ENCODE results near the gene CRLF3.

DNA sequence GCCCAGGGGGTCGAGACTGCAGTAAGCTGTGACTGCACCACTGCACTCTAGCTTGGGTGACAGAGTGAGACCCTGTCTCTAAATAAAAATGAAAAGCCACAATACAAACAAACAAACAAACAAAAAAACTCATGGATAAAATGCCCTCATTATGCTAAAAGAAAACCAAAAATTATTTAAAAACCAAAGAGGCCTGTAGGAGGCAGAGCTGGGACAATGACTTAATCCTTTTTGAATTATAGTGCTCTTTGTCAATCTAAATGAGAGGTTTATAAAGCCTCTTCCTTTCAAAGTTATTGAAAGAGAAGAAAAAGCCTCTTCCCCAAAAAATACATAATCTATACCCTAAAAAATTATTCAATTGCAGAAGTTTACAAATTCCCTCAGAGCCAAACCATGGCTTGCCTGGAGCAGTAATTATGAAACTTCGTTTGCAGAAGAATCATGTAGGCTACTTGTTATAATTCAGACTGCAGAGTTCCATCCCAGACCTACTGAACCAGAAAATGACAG lies 18.5 kb downstream of the CRLF3 start:
- TF ChIP-seq, protein P1, sequence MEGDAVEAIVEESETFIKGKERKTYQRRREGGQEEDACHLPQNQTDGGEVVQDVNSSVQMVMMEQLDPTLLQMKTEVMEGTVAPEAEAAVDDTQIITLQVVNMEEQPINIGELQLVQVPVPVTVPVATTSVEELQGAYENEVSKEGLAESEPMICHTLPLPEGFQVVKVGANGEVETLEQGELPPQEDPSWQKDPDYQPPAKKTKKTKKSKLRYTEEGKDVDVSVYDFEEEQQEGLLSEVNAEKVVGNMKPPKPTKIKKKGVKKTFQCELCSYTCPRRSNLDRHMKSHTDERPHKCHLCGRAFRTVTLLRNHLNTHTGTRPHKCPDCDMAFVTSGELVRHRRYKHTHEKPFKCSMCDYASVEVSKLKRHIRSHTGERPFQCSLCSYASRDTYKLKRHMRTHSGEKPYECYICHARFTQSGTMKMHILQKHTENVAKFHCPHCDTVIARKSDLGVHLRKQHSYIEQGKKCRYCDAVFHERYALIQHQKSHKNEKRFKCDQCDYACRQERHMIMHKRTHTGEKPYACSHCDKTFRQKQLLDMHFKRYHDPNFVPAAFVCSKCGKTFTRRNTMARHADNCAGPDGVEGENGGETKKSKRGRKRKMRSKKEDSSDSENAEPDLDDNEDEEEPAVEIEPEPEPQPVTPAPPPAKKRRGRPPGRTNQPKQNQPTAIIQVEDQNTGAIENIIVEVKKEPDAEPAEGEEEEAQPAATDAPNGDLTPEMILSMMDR (IDR thresholded peaks at IDR 0.05): peak in 2 of 6 experiments; percentile 9 to 13
- TF ChIP-seq POLR2A (IDR thresholded peaks at IDR 0.05): no peak

Data from Peyer's patch (tissue), 4 donors.